MM.1S (cell line): ENCODE data around the gene SPIRE2.

ENCODE experiments used
- DNase-seq: peaks from one replicate; pipeline ENCODE4 v3.0.0-alpha.2; 2015
- H2AFZ ChIP-seq: fragments of 300-600 bp; sonication (generic); 2 replicates; pipeline ENCODE4 v1.6.0; 2016; ENCODE audit warnings: antibody characterized with exemption, low read length
- H3F3A ChIP-seq: fragments of 300-600 bp; sonication (generic); 2 replicates; pipeline ENCODE4 v1.6.1; 2016; ENCODE audit warnings: mild to moderate bottlenecking, antibody characterized with exemption, low read length, moderate library complexity, mixed read lengths; ENCODE audit not compliant: insufficient read depth
- H3K27ac ChIP-seq: fragments of 300-600 bp; sonication (generic); 2 replicates; pipeline ENCODE4 v1.5.1; 2016; ENCODE audit warnings: mild to moderate bottlenecking, low read length
- H3K27me3 ChIP-seq: fragments of 300-600 bp; sonication (generic); replicated peaks from 2 replicates; pipeline ENCODE4 v1.6.0; 2016; ENCODE audit warnings: low read length; ENCODE audit not compliant: insufficient read depth
- H3K36me3 ChIP-seq: fragments of 300-600 bp; sonication (generic); replicated peaks from 2 replicates; pipeline ENCODE4 v1.6.1; 2016; ENCODE audit warnings: mild to moderate bottlenecking, low read length, mixed read lengths; ENCODE audit not compliant: insufficient read depth
- H3K4me1 ChIP-seq: fragments of 300-600 bp; sonication (generic); 2 replicates; pipeline ENCODE4 v1.6.1; 2016; ENCODE audit warnings: low read length, mixed read lengths
- H3K4me2 ChIP-seq: fragments of 300-600 bp; sonication (generic); 2 replicates; pipeline ENCODE4 v1.6.0; 2016; ENCODE audit warnings: low read depth, low read length
- H3K4me3 ChIP-seq: fragments of 300-600 bp; sonication (generic); 2 replicates; pipeline ENCODE4 v1.5.1; 2016; ENCODE audit warnings: low read length, mixed read lengths
- H3K79me2 ChIP-seq: fragments of 300-600 bp; sonication (generic); 2 replicates; pipeline ENCODE4 v1.6.1; 2016; ENCODE audit warnings: mixed run types, low read length, mixed read lengths
- H3K9ac ChIP-seq: fragments of 300-600 bp; sonication (generic); 2 replicates; pipeline ENCODE4 v1.6.1; 2016; ENCODE audit warnings: low read length, mixed read lengths
- H3K9me2 ChIP-seq: fragments of 300-600 bp; sonication (generic); replicated peaks from 2 replicates; pipeline ENCODE4 v1.6.1; 2016; ENCODE audit warnings: mild to moderate bottlenecking, low read length, mixed read lengths; ENCODE audit not compliant: insufficient read depth
- H3K9me3 ChIP-seq: fragments of 300-600 bp; sonication (generic); replicated peaks from 2 replicates; pipeline ENCODE4 v1.6.1; 2016; ENCODE audit warnings: mild to moderate bottlenecking, low read length, mixed read lengths; ENCODE audit not compliant: insufficient read depth
- H4K20me1 ChIP-seq: fragments of 300-600 bp; sonication (generic); 2 replicates; pipeline ENCODE4 v1.6.1; 2016; ENCODE audit warnings: mild to moderate bottlenecking, low read length, moderate library complexity, mixed read lengths; ENCODE audit not compliant: insufficient read depth
- CTCF ChIP-seq: fragments of 300-600 bp; sonication (generic); IDR thresholded peaks from 2 replicates; pipeline ENCODE4 v1.5.1; 2016; ENCODE audit warnings: antibody characterized with exemption, low read length, mixed read lengths
- EZH2 ChIP-seq: fragments of 300-600 bp; sonication (generic); optimal IDR thresholded peaks from 2 replicates; pipeline ENCODE3; 2017; ENCODE audit warnings: low read depth, mild to moderate bottlenecking, antibody characterized with exemption, low read length, mixed read lengths
- EZH2phosphoT487 ChIP-seq: fragments of 300-600 bp; sonication (generic); IDR thresholded peaks from 2 replicates; pipeline ENCODE4 v1.6.1; 2018; ENCODE audit warnings: antibody characterized with exemption, low read length

SPIRE2 gene

DNA sequence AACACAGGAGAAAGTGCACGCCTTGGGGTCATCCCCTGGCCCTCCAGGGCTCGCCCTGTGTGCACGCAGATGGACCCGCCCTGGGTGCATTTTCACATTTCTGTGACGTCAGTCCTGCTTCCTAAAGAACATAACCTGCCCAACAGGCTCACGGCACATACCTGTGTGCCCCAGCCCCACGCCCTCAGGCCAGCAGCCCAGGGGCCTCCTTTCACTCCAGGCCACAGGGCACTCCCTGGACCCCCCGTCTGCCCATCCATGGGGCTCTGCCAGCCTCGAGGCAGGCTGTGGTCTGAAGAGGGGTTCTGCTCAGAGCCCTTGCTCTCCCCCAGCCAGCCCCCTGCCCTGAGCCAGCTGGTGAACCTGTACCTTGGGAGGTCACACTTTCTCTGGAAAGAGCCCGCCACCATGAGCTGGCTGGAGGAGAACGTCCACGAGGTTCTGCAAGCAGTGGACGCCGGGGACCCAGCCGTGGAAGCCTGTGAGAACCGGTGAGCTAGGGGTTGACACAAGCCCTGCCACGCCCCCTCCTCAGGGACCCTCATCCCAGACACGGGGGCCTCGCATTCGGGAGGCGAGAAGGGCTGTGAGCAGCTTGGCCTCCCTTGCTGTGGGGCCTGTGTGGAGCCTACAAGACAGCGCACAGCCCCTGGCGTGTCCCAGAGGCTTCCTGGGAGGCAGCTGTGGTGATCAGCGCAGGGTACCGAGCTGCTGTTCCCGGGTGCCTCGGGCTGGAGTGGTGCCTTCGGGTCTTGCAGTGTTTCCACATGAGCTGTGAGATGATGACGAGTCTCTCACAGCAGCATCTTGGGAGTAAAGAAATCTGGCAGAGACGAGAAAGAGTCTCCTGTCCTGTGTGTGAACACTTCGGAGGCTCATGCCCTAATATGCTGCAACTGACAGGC is 76.6 kb downstream of the SPIRE2 start:
- Histone ChIP-seq H3K4me1 (no peaks in the 10 kb centered on the region), H3K4me2 (no peak overlapping the region), H3K36me3 (no peaks in the 10 kb centered on the region), H3K27me3 (no peaks in the 10 kb centered on the region), H3F3A (no peaks in the 10 kb centered on the region), H3K4me3 (no peak overlapping the region), H3K9ac (no peak overlapping the region), H3K9me3 (no peaks in the 10 kb centered on the region), H3K9me2 (no peaks in the 10 kb centered on the region), H2AFZ (no peak overlapping the region), H3K27ac (no peak overlapping the region), H4K20me1 (no peaks in the 10 kb centered on the region), H3K79me2 (no peaks in the 10 kb centered on the region)
- DNase-seq = no peak
- no peak for TF ChIP-seq EZH2phosphoT487
- no peak for TF ChIP-seq EZH2
- TF ChIP-seq CTCF = no peak

DNA sequence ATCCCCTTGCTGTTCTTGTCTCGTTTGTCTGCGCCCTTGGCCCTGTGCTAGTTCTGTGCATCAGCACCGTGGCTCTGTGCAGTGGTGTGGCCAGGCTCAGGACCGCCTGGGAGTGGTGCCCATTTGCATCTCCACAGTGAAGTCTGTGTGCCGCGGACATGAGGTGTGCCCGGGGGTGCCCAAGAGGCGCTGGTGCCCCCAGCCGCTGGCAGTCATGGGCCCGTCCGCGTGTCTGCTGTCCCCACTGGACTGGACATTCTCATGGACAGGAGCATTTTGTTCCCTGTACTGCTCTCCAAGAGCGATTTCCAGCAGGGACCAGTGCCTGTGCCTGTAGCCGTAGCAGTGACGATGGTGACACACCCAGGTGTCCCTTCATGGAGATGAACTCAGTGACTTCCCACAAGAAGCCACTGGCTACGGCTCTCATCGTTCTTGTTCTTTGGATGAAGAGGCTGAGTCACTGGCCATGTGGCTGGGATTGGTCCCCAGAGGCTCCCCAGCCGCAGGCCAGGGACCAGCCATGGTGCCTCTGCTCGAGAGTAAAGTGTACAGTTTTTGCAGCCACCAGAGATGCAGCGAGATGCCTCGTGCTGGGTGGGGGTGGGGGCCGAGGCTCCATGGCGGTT is 77.3 kb downstream of the SPIRE2 start:
- TF ChIP-seq EZH2phosphoT487 (no peak), CTCF (no peak), EZH2 (no peak)
- no peaks in the 10 kb centered on the region for H3K4me1 ChIP-seq
- H3K27ac ChIP-seq = no peak overlapping the region
- H3K79me2 ChIP-seq = no peaks in the 10 kb centered on the region
- no peaks in the 10 kb centered on the region for H3F3A ChIP-seq
- no peak for DNase-seq
- H3K9ac ChIP-seq = no peak overlapping the region
- no peak overlapping the region for H2AFZ ChIP-seq
- no peaks in the 10 kb centered on the region for H3K27me3 ChIP-seq
- no peaks in the 10 kb centered on the region for H3K9me3 ChIP-seq
- H3K4me3 ChIP-seq = no peak overlapping the region
- no peak overlapping the region for H3K4me2 ChIP-seq
- H4K20me1 ChIP-seq = no peaks in the 10 kb centered on the region
- no peaks in the 10 kb centered on the region for H3K9me2 ChIP-seq
- H3K36me3 ChIP-seq = no peaks in the 10 kb centered on the region

DNA sequence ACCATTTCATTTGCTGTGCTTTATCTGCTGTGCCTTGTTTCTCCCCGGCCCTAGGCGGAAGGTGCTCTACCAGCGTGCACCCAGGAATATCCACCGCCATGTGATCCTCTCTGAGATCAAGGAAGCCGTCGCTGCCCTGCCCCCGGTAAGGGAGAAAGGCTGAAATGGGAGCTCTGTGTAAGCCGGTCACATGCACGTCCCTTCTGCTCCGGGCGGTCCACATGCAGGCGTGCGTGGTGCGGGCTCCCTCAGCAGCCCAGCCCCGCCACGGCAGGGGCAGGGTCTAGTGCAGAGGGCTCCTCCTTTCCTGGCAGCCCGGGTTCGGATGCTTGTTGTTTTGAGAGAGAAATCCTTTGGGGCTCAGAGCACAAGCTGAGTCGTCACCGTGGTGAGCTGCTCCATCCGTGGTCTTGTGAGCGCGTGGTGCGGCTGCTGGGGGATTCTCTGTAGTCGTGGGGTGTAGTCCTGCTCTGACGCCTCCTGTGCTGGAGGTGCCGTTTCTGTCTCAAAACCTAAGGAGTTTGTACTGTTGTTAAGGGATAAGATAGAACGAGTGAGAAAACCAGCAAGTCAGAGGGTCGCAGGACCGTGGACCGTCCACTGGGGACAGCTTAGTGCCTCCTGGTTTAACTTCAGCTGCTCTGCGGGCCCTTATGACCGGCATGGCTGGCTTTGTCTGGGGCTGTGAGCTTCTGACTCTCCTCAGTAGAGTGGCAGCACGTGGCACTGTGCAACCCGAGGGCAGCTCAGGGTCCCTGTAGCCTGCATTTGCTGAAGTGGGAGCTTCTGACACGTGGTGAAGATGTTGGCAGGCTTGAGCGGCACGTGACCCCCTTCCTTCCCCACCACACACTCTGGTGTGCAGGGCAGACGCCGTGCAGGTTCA is 78.1 kb downstream of the SPIRE2 start:
- H3F3A ChIP-seq = no peaks in the 10 kb centered on the region
- no peaks in the 10 kb centered on the region for H3K79me2 ChIP-seq
- H3K9ac ChIP-seq = no peak overlapping the region
- H3K36me3 ChIP-seq = no peaks in the 10 kb centered on the region
- no peaks in the 10 kb centered on the region for H3K27me3 ChIP-seq
- no peak overlapping the region for H2AFZ ChIP-seq
- no peak overlapping the region for H3K27ac ChIP-seq
- no peaks in the 10 kb centered on the region for H3K9me2 ChIP-seq
- no peaks in the 10 kb centered on the region for H3K4me1 ChIP-seq
- no peaks in the 10 kb centered on the region for H3K9me3 ChIP-seq
- no peak overlapping the region for H3K4me3 ChIP-seq
- no peak for DNase-seq
- TF ChIP-seq EZH2phosphoT487 (no peak), CTCF (no peak), EZH2 (no peak)
- H3K4me2 ChIP-seq = no peak overlapping the region
- H4K20me1 ChIP-seq = no peaks in the 10 kb centered on the region
